IMR-90 (cell line): ENCODE results near the gene PTCD1.

Experiments
- BHLHE40 ChIP-seq: fragments of 150-350 bp; IDR thresholded peaks from 2 replicates; pipeline ENCODE4 v1.6.1; 2016; ENCODE audit warnings: mild to moderate bottlenecking, low read depth, low read length
- CEBPB ChIP-seq: IDR thresholded peaks from 2 replicates; pipeline ENCODE4 v1.6.1; 2012; ENCODE audit warnings: low read depth, low read length, improper control_type of control experiment
- MAFK ChIP-seq: IDR thresholded peaks from 2 replicates; pipeline ENCODE4 v1.6.1; 2012; ENCODE audit warnings: low read depth, low read length, improper control_type of control experiment
- NFE2L2 ChIP-seq: fragments of 150-350 bp; IDR thresholded peaks from 2 replicates; pipeline ENCODE4 v1.6.1; 2016; ENCODE audit warnings: low read depth, mild to moderate bottlenecking, low read length
- POLR2A ChIP-seq: IDR thresholded peaks from 2 replicates; pipeline ENCODE4 v1.6.1; 2012; ENCODE audit warnings: mild to moderate bottlenecking, low read depth, low read length
- RCOR1 ChIP-seq: IDR thresholded peaks from 2 replicates; pipeline ENCODE4 v1.6.1; 2012; ENCODE audit warnings: mild to moderate bottlenecking, low read length, improper control_type of control experiment; ENCODE audit not compliant: insufficient replicate concordance
- RFX5 ChIP-seq: IDR thresholded peaks from 2 replicates; pipeline ENCODE4 v1.8.0; 2012; ENCODE audit warnings: low read depth, mild to moderate bottlenecking, low read length, moderate library complexity
- TF ChIP-seq, protein P1 (sequence below): conservative IDR thresholded peaks from 2 replicates; pipeline ENCODE4 v1.5.1; 2012; ENCODE audit warnings: mild to moderate bottlenecking, low read depth, low read length, improper control_type of control experiment
- TF ChIP-seq, protein P2 (sequence below): fragments of 150-350 bp; IDR thresholded peaks from 2 replicates; pipeline ENCODE4 v1.6.1; 2017; ENCODE audit warnings: mild to moderate bottlenecking, antibody characterized with exemption, low read length, low read depth
- TF ChIP-seq, protein P3 (sequence below): fragments of 150-350 bp; IDR thresholded peaks from 2 replicates; pipeline ENCODE4 v1.6.1; 2016; ENCODE audit warnings: low read depth, mild to moderate bottlenecking, low read length, moderate library complexity, borderline replicate concordance

DNA sequence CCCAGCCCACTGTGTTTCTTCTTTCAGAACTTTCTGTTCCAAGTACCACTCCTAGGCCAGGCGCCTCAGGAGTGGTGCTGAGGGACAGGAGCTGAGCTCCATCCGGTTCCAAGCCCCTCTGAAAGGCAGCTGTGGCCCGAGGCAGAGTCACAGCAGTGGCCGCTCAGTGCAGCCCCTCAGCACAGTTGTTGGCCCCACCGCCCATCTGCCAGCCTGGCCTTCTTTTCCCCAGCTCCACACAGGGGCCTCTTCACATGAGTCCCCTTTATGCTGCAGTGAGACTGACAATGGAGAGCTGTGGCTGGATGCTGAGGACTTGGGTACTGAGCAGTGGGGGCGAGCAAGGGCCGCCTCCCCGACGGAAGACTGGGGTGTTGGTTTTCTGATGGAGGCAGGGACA, 20.3 kb downstream of the PTCD1 start:
- TF ChIP-seq, protein P1, sequence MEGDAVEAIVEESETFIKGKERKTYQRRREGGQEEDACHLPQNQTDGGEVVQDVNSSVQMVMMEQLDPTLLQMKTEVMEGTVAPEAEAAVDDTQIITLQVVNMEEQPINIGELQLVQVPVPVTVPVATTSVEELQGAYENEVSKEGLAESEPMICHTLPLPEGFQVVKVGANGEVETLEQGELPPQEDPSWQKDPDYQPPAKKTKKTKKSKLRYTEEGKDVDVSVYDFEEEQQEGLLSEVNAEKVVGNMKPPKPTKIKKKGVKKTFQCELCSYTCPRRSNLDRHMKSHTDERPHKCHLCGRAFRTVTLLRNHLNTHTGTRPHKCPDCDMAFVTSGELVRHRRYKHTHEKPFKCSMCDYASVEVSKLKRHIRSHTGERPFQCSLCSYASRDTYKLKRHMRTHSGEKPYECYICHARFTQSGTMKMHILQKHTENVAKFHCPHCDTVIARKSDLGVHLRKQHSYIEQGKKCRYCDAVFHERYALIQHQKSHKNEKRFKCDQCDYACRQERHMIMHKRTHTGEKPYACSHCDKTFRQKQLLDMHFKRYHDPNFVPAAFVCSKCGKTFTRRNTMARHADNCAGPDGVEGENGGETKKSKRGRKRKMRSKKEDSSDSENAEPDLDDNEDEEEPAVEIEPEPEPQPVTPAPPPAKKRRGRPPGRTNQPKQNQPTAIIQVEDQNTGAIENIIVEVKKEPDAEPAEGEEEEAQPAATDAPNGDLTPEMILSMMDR, result no peak
- no peak for TF ChIP-seq NFE2L2
- TF ChIP-seq POLR2A, result no peak
- TF ChIP-seq CEBPB, result no peak
- no peak for TF ChIP-seq MAFK
- TF ChIP-seq, protein P2, sequence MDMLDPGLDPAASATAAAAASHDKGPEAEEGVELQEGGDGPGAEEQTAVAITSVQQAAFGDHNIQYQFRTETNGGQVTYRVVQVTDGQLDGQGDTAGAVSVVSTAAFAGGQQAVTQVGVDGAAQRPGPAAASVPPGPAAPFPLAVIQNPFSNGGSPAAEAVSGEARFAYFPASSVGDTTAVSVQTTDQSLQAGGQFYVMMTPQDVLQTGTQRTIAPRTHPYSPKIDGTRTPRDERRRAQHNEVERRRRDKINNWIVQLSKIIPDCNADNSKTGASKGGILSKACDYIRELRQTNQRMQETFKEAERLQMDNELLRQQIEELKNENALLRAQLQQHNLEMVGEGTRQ, result no peak
- TF ChIP-seq RCOR1, result no peak
- TF ChIP-seq BHLHE40, result no peak
- TF ChIP-seq, protein P3, sequence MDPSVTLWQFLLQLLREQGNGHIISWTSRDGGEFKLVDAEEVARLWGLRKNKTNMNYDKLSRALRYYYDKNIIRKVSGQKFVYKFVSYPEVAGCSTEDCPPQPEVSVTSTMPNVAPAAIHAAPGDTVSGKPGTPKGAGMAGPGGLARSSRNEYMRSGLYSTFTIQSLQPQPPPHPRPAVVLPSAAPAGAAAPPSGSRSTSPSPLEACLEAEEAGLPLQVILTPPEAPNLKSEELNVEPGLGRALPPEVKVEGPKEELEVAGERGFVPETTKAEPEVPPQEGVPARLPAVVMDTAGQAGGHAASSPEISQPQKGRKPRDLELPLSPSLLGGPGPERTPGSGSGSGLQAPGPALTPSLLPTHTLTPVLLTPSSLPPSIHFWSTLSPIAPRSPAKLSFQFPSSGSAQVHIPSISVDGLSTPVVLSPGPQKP, result no peak
- no peak for TF ChIP-seq RFX5
